OCI-LY1 (cell line): ENCODE measurements around the gene CCDC117.

Experiments
- H2AFZ ChIP-seq: fragments of 200-600 bp; sonication (generic), shearing (Covaris generic); 2 replicates; pipeline ENCODE4 v1.6.0; 2014; ENCODE audit warnings: antibody characterized with exemption, mild to moderate bottlenecking, low read length
- H3F3A ChIP-seq: fragments of 200-600 bp; sonication (generic), shearing (Covaris generic); 2 replicates; pipeline ENCODE4 v1.6.0; 2014; ENCODE audit warnings: mild to moderate bottlenecking, antibody characterized with exemption, low read length, moderate library complexity; ENCODE audit not compliant: insufficient read depth
- H3K27ac ChIP-seq: fragments of 200-600 bp; sonication (generic); 2 replicates; pipeline ENCODE4 v1.5.1; 2014; ENCODE audit warnings: low read length, mixed run types, mild to moderate bottlenecking, low read depth; ENCODE audit not compliant: poor library complexity, severe bottlenecking
- H3K27me3 ChIP-seq: fragments of 200-600 bp; sonication (generic); 2 replicates; pipeline ENCODE4 v1.6.0; 2014; ENCODE audit warnings: antibody characterized with exemption, mild to moderate bottlenecking, low read length, moderate library complexity; ENCODE audit not compliant: insufficient read depth
- H3K36me3 ChIP-seq: fragments of 200-600 bp; sonication (generic); 2 replicates; pipeline ENCODE4 v1.6.1; 2014; ENCODE audit warnings: mild to moderate bottlenecking, antibody characterized with exemption, low read length, moderate library complexity, mixed read lengths; ENCODE audit not compliant: insufficient read depth
- H3K4me1 ChIP-seq: fragments of 200-600 bp; sonication (generic); 2 replicates; pipeline ENCODE4 v1.5.1; 2014; ENCODE audit warnings: mild to moderate bottlenecking, low read length, moderate library complexity; ENCODE audit not compliant: insufficient read depth, severe bottlenecking
- H3K4me2 ChIP-seq: fragments of 200-600 bp; sonication (generic), shearing (Covaris generic); 2 replicates; pipeline ENCODE4 v1.6.1; 2014; ENCODE audit warnings: low read length
- H3K4me3 ChIP-seq: fragments of 200-600 bp; sonication (generic); 2 replicates; pipeline ENCODE4 v1.5.1; 2014; ENCODE audit warnings: low read length, low read depth, mild to moderate bottlenecking, mixed read lengths; ENCODE audit not compliant: poor library complexity, severe bottlenecking
- H3K79me2 ChIP-seq: fragments of 200-600 bp; shearing (Covaris generic); 2 replicates; pipeline ENCODE4 v1.6.1; 2016; ENCODE audit warnings: mixed run types, low read length, mixed read lengths; ENCODE audit not compliant: insufficient read depth
- H3K9ac ChIP-seq: fragments of 200-600 bp; sonication (generic), shearing (Covaris generic); 2 replicates; pipeline ENCODE4 v1.6.1; 2014; ENCODE audit warnings: mild to moderate bottlenecking, low read length, mixed read lengths
- H3K9me2 ChIP-seq: fragments of 200-600 bp; sonication (generic), shearing (Covaris generic); 2 replicates; pipeline ENCODE4 v1.6.1; 2014; ENCODE audit warnings: low read depth, mild to moderate bottlenecking, low read length, mixed read lengths
- H3K9me3 ChIP-seq: fragments of 200-600 bp; shearing (Covaris generic); 2 replicates; pipeline ENCODE4 v1.6.1; 2014; ENCODE audit warnings: low read length, mixed read lengths
- H4K20me1 ChIP-seq: fragments of 200-600 bp; sonication (generic), shearing (Covaris generic); 2 replicates; pipeline ENCODE4 v1.6.0; 2016; ENCODE audit warnings: mild to moderate bottlenecking, low read length; ENCODE audit not compliant: insufficient read depth
- CTCF ChIP-seq: fragments of 200-600 bp; sonication (generic), shearing (Covaris generic); IDR thresholded peaks from 2 replicates; pipeline ENCODE4 v1.5.1; 2017; ENCODE audit warnings: mild to moderate bottlenecking, antibody characterized with exemption, low read length, moderate library complexity, mixed read lengths
- EZH2 ChIP-seq: fragments of 200-600 bp; sonication (generic), shearing (Covaris generic); IDR thresholded peaks from 2 replicates; pipeline ENCODE4 v1.8.0; 2017; ENCODE audit warnings: borderline replicate concordance, mixed run types, mild to moderate bottlenecking, antibody characterized with exemption, low read length, moderate library complexity, mixed read lengths

CCDC117 gene

DNA sequence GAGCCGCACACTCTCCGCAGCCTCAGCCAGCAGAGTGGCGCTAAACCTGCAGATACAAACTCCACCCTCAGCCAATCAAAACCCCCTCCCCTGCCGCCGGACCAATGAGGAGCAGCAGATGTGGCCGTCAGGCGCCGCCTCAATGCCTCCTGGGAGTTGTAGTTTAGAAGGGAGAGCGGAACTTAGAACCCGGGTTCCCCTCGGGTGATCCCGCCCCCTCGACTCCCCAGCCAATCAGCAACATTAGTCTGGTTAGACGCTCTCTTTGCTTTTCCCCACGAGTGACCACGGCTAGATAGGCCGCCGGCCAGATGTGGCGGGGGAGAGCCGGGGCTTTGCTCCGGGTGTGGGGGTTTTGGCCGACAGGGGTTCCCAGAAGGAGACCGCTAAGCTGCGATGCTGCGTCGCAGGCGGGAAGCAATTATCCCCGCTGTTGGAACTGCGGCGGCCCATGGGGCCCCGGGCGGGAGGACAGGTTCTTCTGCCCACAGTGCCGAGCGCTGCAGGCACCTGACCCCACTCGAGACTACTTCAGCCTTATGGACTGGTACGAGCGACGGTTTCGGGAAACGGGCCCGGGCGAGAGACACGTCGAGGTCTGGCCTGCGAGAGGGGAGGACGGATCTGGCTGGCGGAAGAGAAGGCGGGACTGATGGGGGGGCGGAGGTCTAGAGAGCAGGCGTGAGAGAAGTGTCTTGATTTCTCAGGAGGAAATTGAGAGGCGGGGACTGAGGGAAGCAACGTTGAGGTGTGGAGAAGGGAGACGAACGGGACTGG is 30.5 kb upstream of the CCDC117 start, which contains the start of the genes CHEK2 and HSCB:
Gene CHEK2 (minus strand): TSS at position 36 of the 777 bp plus-strand sequence. CDS start 7,099 bp downstream, outside the sequence.
Gene HSCB (plus strand): TSS at position 255 of the 777 bp plus-strand sequence. CDS start 57 bp downstream, at position 312.
- Histone ChIP-seq H3K4me1 (peaks cover 23% of the 10 kb centered on the region), H3K9me3 (no peaks in the 10 kb centered on the region), H3K4me2 (peak within 1 kb of the TSS; percentile 70), H3K27ac (peak within 1 kb of the TSS; percentile 77), H3K27me3 (no peaks in the 10 kb centered on the region), H2AFZ (peak within 1 kb of the TSS; percentile 14; the same call in 1 of the 2 replicates), H3F3A (no peaks in the 10 kb centered on the region), H3K9me2 (no peaks in the 10 kb centered on the region), H3K36me3 (peaks cover 43% of the 10 kb centered on the region), H3K9ac (peak within 1 kb of the TSS; percentile 87), H3K4me3 (peak within 1 kb of the TSS; percentile 83), H4K20me1 (no peaks in the 10 kb centered on the region), H3K79me2 (peaks cover 25% of the 10 kb centered on the region)
- TF ChIP-seq CTCF (no peak), EZH2 (no peak)

DNA sequence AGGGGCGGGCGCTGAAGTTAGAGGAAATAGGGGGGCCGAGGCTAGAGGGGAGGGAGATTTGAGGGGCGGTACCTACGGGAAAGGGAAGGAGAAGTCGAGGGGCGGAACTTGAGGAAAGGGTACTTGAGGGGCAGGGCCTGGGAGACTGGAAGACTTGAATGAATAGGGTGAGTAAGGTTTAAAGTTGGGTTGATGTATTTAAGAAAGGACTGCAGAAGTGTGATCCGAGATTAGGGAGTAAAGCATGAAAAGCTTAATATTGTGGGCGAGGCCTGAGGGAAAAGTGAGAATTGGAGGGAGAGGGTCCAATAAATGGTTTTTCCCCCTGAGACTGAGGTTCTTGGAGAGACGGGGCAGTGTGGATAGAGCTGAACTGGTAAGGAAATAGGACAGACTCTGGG is 29.9 kb upstream of the CCDC117 start:
- Histone ChIP-seq H3K79me2 (peaks cover 20% of the 10 kb centered on the region), H3K4me1 (peaks cover 23% of the 10 kb centered on the region)

DNA sequence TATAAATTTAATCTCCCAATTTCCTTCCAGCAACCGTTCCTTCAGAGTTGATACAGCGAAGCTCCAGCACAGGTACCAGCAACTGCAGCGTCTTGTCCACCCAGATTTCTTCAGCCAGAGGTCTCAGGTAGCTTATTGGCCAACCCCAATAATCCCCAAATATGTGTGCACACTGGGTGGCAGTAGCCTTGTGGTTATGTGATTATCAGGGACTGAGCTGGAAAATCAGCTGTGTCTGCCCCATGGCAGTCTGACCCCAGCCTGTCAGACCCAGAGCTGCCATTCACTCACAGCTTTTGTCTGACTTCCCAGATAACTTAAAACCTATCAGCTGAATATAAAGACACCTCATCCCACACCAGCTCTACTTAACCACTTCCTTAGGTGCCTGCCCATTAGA is 28.6 kb upstream of the CCDC117 start:
- Histone ChIP-seq H3K9me2 (no peaks in the 10 kb centered on the region), H3K4me2 (no peak overlapping the region), H3K36me3 (peaks cover 50% of the 10 kb centered on the region), H3K27ac (no peak overlapping the region), H2AFZ (no peak overlapping the region), H3K9ac (no peak overlapping the region), H3K27me3 (no peaks in the 10 kb centered on the region), H3K4me3 (no peak overlapping the region), H3K4me1 (peaks cover 23% of the 10 kb centered on the region), H4K20me1 (no peaks in the 10 kb centered on the region), H3K9me3 (no peaks in the 10 kb centered on the region), H3K79me2 (peaks cover 12% of the 10 kb centered on the region), H3F3A (no peaks in the 10 kb centered on the region)
- TF ChIP-seq EZH2, result no peak
- no peak for TF ChIP-seq CTCF

More for the DNA sequence above, 29.9 kb upstream of the CCDC117 start:
- Histone ChIP-seq H3K9ac (peak overlapping the region; percentile 87), H4K20me1 (no peaks in the 10 kb centered on the region), H2AFZ (no peak overlapping the region), H3K36me3 (peaks cover 47% of the 10 kb centered on the region), H3K9me2 (no peaks in the 10 kb centered on the region), H3F3A (no peaks in the 10 kb centered on the region), H3K4me3 (peak overlapping the region; percentile 83), H3K27me3 (no peaks in the 10 kb centered on the region), H3K27ac (no peak overlapping the region), H3K9me3 (no peaks in the 10 kb centered on the region), H3K4me2 (peak overlapping the region; percentile 69)
- TF ChIP-seq EZH2, result no peak
- TF ChIP-seq CTCF, result no peak
